CD4-positive, alpha-beta T cell treated with Interleukin-1 beta for 1 hour (primary cell): ENCODE data around the gene CNKSR1.
A peak's percentile ranks its signal among the peaks of the same experiment; 100 is the strongest.

Experiments used
- DNase-seq, 2 donors: peaks; one replicate each; pipeline ENCODE4 v3.0.0-alpha.2; 2020 to 2022

Gene CNKSR1

DNA sequence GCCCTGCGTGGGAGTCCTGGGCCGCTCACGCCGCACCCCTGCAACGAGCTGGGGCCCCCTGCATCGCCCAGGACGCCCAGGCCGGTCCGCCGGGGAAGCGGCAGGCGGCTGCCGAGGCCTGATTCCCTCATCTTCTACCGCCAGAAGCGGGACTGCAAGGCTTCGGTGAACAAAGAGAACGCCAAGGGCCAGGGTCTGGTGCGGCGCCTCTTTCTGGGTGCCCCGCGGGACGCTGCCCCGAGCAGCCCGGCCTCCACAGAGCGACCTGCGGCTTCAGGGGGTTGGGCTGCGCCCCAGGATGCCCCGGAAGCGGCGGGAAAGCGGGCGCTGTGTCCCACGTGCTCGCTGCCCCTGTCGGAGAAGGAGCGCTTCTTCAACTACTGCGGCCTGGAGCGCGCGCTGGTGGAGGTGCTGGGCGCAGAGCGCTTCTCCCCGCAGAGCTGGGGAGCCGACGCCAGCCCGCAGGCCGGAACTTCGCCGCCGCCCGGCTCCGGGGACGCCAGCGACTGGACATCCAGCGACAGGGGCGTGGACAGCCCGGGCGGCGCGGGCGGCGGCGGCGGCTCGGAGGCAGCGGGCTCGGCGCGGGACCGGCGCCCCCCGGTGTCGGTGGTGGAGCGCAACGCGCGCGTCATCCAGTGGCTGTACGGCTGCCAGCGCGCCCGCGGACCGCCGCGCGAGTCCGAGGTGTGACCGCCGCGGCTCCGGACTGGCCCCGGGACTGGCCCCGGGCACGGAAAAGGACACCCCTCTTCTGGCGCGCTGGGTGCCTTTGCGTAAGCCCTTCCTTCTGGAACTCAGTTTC lies 15.7 kb upstream of the CNKSR1 start:
- peak; percentile 25 to 36 for DNase-seq

DNA sequence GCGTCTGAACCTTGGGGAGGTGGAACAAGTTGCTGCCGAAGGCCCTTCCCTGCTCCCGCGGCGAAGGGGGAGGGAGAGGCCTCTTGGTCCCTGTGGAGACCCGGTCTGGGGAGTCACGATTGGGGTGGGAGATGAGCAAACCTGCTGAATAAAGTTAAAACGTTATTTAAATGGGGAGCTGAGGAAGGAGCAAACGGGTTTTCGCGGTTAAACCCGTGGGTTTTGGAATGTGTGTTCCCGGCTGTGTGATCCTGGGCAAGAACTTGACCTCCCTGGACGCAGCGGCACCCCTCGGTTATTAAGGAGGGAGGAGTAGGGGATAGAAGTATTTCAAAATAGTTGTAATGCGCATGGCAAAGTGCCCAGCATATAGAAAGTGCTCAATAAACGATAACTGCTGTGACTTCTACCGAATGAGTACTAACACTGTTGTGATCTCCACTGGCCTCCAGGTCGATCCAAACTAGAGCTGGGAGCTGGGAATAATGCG lies 15.0 kb upstream of the CNKSR1 start:
- DNase-seq, result no peak

DNA sequence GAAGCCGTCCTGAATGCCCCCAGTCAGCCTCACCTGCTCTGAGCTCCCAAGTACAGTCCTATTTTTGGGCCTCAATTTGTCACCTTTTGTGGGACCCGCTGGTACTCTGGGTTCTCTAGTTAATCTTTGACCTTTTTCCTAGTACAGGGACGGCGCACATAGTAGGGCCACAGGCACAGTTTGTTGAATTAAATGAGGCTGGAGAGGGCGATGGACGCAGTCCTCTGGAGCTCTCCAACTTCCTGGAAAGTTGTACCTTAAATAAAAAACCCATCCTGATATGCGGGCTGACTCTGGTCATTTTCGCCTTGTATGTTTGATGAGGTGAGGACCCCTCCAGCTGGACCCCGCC lies 13.6 kb upstream of the CNKSR1 start:
- no peak for DNase-seq

DNA sequence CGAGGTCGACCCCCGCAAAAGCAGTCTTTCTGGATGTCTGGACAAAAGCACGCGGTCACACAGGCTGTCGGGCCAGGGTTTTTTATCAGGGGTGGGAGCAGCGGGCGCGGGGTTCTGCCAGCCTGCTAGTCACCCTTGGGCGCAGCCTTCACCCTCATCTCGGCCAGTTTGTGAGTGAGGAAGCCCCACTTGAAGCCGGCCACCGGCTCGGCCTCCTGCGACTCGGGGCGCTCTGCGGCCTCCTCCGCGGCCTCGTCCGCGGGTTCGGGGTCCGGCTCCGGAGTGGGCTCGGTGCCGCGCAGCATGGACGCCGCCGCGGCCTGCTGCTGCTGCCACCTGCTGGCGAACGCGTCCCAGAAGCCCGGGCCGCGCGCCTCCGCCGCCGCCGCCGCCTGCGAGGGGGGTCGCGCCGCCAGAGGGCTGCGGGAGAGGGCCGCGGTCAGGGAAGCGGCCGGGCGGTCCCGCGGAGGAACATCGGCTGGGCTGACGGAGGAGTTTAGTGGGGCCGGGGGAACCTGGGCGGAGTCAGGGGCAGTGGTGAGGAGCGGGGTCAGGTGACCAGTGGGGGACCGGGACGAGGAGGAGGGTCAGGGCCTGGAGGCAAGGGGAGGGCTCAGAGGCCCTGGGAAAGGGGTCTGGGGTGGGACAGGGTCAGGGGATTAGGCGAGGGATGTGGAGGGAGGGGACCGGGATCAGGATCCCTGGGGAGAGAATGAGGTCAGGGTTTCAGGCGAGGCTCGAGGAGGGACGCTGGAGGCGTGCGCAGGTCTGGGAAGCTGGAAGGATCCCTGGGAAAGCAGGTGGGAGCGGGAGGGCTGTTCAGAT lies 13.0 kb upstream of the CNKSR1 start:
- peak; percentile 31 to 59 for DNase-seq

DNA sequence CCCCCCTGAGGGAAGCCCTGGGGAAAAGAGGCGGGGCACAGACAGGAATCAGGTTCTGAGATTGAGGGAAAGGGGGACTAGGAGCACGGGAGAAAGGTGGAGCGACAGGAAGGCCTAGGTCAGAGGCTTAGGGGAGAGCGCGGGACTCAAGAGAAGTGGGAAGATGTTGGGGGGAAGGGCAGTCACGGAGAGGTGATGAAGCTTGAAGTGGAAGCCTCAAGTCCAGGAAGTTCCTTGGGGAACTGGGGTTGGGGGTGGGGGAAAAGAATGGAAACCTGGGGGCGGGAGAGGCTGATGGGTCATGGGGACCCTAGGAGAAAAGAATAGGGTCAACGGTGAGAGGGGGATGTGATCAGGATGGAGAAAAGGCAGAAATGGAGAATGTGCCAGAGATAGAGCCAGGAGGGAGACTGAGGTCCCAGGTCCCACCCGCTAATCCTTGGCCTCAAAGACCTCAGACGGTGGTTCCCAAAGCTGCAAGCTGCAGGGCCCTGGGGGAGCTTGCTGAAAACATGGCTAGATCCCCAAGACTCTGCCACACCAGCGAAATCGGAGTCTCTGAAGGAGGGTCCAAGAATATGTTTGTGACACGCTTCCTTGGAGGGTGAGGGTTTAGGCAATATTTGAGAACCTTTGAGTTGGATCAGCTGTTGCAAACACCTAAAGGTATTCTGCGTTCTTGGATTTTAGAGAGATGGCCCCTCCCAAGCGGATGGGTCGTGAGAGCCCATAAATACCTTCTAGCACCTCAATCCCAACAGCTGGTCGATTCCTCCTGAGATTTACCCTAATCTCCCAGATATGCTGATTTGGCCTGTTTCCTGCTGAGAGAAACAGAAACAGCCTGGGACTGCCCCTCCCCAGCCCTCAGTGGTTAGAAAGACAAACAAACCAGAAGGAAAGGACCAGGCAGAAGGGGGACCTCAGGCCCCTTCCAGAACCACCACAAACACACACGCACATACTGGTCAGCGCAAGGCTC lies 12.1 kb upstream of the CNKSR1 start:
- no peak for DNase-seq

DNA sequence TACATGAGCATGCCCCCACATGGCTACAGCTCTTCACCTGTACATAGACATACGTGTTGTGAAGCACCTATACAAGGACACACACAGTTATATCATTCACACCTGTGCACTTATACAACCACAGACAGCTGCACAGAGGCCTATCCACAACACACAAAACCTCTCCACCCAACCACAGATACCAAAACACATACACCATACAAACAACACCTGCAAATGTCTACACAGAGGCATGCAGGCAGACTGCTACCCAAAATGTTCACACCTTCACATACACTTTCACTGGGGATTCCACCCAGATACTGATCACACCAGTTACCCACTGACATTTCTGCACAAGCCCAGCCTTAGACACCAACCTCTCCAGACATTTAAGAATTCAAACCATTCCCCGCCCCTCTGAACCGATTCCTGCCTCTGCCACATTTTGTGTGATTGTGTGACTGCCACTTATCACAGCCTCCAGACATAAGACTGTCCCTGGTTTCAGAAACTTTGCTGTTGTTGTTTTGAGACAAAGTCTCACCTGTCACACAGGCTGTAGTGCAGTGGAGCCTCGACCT lies 10.5 kb upstream of the CNKSR1 start:
- DNase-seq, result no peak

DNA sequence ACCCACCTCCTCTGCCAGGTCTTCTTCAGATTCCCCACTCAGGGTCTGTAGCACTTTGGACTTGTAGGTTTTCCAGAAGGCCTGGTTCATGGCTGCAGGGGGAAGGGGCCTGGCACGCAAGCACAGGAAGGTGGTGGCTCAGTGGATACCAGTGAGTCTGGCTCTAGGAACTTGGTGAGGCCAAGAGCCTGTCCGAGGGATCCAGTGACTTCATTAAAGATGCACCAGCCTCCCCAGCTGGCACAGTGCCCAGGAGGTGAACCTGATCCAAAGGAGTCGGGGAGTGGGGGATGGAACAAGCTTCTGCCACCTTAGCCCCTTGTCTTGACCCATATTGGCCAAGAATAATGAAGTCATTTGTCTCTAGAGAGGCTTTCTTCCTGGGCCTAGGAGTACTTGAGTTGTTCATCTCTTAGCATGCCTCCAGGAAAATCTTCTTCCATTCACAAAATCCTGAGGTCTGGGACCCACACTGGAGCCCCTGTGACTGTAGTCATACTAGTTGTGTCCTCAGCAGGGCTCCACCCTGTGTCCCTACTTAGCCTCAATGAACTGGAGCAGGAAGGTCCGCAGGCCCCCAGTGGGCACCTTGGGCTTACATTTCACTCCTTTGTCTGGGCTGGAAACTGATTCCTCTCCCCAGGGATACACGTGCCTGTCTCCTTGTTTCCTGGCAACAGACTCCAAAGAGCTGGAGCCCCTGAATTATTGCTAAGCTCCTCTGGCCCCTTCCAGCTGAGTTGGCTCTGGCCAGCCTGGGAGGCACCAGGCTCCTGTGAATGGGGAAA lies 8.7 kb upstream of the CNKSR1 start, which contains the start of gene C1orf232:
C1orf232 (minus strand) TSS at position 554 of the 788 bp plus-strand sequence; CDS start at position 90, 464 bp downstream.
- no peak for DNase-seq

DNA sequence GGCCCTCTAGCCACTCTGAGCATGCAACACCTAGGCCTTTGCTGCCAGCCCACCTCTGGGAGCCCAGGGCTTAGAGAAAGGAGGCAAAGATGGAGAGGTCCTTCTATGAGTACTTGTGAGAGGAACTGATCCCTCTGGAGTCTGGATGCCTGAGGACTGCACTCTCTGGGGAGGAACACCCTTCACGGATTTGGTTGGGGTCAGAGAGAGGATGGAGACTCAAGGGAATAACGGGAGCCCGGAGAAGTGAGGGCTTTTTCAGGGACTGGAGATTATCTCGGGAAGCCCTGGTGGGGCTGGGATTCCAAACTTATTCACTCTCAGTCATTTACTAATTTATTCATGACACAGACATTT lies 8.1 kb upstream of the CNKSR1 start:
- no peak for DNase-seq

DNA sequence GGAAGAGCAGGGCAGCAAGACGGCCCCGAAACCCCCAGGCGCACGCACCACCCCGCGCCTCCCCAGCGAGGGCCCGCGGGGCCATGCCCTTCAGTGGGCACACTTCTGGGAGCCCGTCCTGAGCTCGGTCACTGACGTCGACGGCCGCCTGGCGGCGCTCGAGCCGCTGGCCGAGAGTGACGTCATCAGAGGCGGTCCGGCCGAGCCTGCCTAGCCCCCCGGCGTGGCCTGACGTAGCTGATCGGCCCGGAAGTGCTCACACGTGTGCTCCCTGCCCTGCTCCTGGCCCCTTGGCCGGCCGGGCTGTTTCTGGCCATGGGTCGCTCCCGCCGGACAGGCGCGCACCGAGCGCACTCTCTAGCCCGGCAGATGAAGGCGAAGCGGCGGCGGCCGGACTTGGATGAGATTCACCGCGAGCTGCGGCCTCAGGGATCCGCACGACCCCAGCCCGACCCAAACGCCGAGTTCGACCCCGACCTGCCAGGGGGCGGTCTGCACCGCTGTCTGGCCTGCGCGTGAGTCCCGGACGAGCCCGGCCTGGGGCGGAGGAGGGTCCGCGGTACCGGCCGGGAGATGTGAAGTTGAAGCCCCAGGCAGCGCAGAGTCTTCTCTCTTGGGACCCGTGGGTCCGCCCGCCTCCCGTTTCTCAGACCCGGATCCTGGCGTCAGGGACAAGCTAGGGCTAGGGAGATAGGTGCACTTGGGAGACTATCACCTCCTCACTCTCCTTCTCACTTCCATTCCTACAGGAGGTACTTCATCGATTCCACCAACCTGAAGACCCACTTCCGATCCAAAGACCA lies 7.4 kb upstream of the CNKSR1 start, which contains the start of gene ZNF593:
ZNF593 (plus strand) TSS at position 240 of the 803 bp plus-strand sequence; CDS start at position 316, 76 bp downstream.
- peak; percentile 91 for DNase-seq

DNA sequence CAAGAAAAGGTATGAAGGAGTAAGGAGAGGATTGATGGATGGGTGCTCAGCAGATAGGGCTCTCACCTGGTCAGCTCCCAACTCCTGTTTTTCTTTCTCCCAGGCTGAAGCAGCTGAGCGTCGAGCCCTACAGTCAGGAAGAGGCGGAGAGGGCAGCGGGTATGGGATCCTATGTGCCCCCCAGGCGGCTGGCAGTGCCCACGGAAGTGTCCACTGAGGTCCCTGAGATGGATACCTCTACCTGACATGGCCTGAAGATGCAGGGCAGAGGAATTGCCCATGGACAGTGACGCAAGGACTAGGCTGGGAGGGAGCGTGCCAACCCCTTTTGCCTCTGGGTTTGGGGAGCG lies 6.8 kb upstream of the CNKSR1 start:
- no peak for DNase-seq

DNA sequence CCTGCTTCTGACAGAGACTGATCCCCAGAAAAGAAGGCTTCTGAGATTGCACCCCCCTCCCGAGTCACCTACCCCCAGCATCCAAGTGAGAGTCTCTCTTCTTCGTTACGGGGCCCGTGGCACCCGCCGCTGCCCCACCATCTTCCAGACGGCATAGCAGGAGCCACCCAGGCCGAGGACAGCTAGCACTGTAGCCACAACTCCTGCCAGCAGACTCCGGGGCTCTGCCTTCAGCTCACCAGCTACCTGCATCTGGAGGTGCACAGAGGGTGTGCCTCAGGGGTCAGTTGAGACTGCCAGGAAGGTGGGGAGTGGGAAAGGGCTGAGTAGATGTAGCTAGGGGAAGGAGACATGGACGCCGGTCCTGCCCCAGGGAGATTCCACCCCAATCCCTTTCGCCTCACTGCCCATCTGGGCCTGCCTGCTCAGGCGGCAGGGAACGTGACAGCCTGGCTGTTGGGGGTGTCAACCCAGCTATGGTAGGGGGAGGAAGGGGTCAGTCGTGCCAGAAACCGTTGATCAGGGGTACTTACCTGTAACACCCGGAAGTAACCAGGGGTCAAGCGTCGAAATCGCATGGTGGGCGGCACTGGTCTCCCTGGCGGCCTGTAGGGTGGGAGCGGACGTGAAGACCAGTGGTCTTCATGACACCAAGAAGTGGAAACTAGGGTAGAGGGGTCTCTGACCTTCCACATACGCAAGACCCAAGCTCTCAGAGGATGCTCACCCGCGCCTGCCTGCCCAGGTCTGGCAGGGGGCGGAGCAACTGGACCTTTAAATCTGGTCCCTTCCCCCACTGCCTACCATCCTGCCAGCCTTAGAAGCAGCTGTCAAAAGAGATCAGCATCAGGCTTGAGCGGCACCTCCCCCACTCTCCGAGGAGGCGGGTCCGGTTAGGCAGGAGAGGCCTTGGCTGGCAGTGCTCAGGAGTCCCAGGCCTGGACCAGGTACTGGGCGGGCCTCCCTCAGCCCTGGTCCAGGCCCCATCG lies 5.9 kb upstream of the CNKSR1 start, which contains the start of gene ZNF593OS:
ZNF593OS (minus strand) TSS at position 749 of the 989 bp plus-strand sequence; CDS start at position 578, 171 bp downstream.
- DNase-seq, result no peak

DNA sequence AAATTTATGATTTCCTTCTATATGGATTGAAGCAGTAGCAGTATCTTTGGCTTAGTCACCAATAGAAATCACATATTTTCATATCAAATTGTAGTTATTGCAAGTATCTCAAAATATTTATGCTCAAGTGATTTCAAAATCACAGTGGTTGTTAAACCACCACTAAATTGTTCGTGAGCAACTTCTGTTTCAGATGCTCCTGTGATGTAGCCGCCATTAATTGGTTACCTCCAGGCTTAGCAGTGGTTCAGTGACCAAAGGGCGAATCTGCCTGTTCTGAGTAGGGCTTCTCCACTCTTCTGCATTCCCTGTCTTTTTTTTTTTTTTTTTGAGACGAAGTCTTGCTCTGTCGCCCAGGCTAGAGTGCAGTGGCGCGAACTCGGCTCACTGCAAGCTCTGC lies 1.9 kb upstream of the CNKSR1 start:
- DNase-seq, result no peak

DNA sequence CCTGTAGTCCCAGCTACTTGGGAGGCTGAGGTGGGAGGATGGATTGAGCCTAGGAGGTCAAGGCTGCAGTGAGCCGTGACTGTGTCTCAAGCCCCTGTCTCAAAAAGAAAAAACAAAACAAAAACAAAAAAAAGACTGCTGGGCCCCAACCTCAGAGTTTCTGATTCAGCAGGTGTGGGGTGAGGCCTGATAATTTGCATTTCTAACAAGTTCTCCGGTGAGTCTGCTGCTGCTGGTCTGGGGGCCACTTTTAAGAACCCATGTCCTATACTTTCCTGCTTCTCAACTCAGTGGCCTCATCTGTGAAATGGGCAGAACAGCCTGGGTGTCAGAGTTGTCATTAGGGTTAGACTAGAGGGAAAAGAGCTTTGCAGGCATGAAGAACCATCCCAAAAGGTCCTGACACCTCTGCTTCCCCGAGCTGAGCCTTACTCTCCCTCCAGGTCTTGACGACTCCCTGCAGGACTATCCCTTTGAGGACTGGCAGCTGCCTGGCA lies 2.8 kb downstream of the CNKSR1 start:
- DNase-seq, result no peak

DNA sequence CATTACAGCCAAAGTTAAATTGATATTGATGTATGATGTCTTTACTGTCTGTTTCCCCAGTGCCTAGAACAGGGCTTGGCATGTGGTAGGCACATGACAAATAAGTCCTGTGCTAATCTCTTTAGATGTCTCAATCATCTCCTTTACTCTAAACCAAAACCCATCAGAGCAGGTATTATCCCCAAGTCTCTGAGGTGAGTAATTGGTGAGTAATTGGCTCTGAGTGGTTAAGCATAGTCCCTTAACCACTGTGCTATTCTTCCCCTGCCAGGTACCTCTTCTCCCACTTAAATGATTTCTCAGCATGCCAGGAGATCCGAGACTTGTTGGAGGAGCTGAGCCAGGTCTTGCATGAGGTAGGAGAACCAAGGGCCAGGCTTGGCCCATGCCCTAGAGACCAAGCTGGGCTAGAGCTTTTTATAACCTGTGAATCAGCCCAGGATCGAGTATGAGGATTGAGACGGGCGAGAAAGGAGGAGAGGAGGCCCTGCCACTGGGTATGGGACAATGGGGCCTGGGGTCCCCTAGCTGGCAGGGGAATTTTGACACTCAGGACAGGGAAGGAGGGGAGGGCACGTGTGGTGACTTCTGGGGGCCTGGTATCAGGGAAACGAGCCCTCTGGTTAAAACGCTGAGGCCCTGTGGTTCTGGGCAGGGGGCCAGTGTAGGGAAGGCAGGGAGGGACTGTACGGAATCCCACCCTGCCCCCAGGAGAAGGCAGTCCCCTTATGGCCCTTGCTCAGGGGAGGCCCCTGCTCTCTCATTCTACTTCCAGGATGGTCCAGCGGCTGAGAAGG lies 4.5 kb downstream of the CNKSR1 start:
- DNase-seq, result no peak

DNA sequence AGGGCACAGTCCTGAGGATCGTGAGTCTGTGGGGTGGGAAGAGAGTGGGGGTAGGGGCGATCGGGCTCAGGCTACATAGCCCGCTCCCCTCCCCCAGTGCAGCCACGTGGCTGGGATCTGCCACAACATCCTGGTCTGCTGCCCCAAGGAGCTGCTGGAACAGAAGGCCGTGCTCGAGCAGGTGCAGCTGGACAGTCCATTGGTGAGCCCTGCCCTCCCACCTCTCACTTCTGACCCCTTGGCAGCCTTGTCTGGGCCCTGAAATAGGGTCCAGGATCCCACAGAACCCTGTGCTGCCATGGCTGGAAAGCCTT lies 5.0 kb downstream of the CNKSR1 start:
- DNase-seq, result no peak

DNA sequence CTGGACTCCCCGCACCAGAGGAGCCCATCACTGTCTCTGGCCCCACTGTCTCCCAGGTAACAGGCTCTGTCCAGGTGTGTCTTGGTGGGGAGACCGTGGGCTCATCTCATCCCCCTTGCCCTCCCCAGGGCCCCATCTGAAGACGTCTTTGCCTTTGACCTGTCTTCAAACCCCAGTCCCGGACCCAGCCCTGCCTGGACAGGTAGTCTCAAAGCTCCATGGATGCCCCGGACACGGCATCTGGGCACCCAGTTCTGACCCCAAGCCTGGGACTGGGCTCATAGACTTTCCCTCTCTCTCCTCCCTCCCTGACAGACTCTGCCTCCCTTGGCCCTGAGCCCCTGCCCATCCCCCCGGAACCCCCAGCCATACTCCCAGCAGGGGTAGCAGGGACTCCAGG lies 6.8 kb downstream of the CNKSR1 start:
- DNase-seq, result no peak

DNA sequence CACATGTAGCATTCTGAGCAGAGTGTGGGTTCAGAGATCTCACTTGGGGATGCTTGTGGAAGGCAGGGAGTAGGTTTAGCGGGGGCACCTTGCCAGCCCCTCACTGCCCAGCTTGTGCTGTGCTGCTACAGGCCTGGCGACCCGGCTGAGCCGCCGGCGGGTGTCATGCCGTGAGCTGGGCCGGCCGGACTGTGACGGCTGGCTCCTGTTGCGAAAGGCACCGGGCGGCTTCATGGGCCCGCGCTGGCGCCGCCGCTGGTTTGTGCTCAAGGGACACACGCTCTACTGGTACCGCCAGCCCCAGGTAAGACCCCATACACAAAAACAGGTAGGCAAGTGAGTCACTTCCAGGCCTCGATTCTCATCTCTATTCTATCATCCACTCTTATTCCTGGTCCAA lies 7.6 kb downstream of the CNKSR1 start:
- no peak for DNase-seq

DNA sequence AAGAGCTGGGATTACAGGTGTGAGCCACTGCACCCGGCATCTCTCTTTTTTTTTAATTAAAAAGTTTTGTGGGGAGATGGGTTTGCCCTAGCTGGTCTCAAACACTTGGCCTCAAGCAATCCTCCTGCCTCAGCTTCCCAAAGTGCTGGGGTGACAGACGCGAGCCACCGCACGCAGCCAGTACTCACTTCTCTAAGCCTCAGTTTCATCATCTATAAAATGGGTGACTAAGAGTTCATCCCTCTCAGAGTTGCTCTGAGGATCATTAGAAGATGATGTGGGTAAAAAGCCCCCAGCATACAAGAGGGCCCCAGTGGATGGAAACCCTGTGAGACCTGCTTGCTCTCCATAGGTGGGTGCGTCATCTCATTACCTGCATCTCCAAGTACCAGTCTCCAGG lies 10.6 kb downstream of the CNKSR1 start:
- no peak for DNase-seq
